ENCODE results near the gene SURF4.
"Not testable (repeated sequence)": the region's sequence is repeated elsewhere in the genome, so short reads cannot be mapped to it uniquely, and the experiment has no call there.

- not testable (repeated sequence) for TF ChIP-seq SIN3A (IDR thresholded peaks at IDR 0.05; ENCODE audit: low read depth); MAX (IDR thresholded peaks at IDR 0.05)
Observed at GRCh38 chr9:133317551-133317950, 58.3 kb downstream of the SURF4 start.

Data from HCT116 (cell line).